GM12878 (cell line): ENCODE measurements around the gene PIMREG. TPM values are rescaled to one million over a fixed set of nuclear protein-coding genes. Genes with fewer than 3 reads are reported as not detected.

Source experiments
- ATAC-seq: fragments of 200-7000 bp; cut with Tn5 transposase; 3 replicates; pipeline ENCODE4 v1.9.1; 2020; ENCODE audit warnings: mild to moderate bottlenecking, moderate library complexity
- Bru-seq: library from RNA; stranded (reverse); fragments of 400-500 nt; gene quantifications from one replicate; lab custom pipeline; 2021; lab: Mats Ljungman, UMichigan
- BruChase-seq, 2 experiments: library from RNA; stranded (reverse); fragments of 400-500 nt; gene quantifications; one replicate each; lab custom pipeline; 2021; lab: Mats Ljungman, UMichigan
- BruUV-seq: library from RNA; stranded (reverse); fragments of 400-500 nt; replicated peaks from 2 replicates; lab custom pipeline; 2021; lab: Mats Ljungman, UMichigan
- CTCF ChIA-PET: fragments of 300-600 bp; sonication (Branson Sonifier 250); formaldehyde crosslinking; extraction: SDS; loops from one replicate; lab custom pipeline; 2021; ENCODE audit warnings: inconsistent platforms; lab: Yijun Ruan, JAX
- POLR2A ChIA-PET: fragments of 350-600 bp; formaldehyde crosslinking; extraction: SDS; loops from one replicate; lab custom pipeline; 2021; ENCODE audit warnings: inconsistent platforms; lab: Charles Lee
- RAD21 ChIA-PET: fragments of 300-600 bp; sonication (Branson Sonifier 250); formaldehyde crosslinking; loops from one replicate; lab custom pipeline; 2023; ENCODE audit warnings: antibody characterized with exemption; ENCODE audit not compliant: unreplicated experiment; lab: Charles Lee
- SMC1A ChIA-PET: fragments of 300-600 bp; sonication (Branson Sonifier 250); formaldehyde crosslinking; loops from one replicate; lab custom pipeline; 2023; ENCODE audit not compliant: unreplicated experiment, uncharacterized antibody; lab: Charles Lee
- DNase-seq: peaks from one replicate; pipeline ENCODE4 v3.0.0-alpha.2; 2011; ENCODE audit warnings: low read depth, low spot score
- FAIRE-seq: peaks from 3 replicates; lab custom pipeline; 2011; peaks lifted over from hg19 to GRCh38; lab: Jason Lieb, UNC
- H2AFZ ChIP-seq: 2 replicates; pipeline ENCODE4 v1.6.0; 2011; ENCODE audit warnings: low read depth, low read length, control low read depth; ENCODE audit not compliant: control insufficient read depth
- H3K27ac ChIP-seq: 2 replicates; pipeline ENCODE4 v1.5.1; 2011; ENCODE audit warnings: control low read depth; ENCODE audit not compliant: control insufficient read depth, insufficient read depth
- H3K27me3 ChIP-seq, 2 experiments: replicated peaks in 1 of 2; 2 replicates each; pipeline versions ENCODE4 v1.6.0 to v1.6.1; 2011; ENCODE audit warnings: low read length in 1 of 2; ENCODE audit not compliant: control insufficient read depth in 2 of 2, insufficient read depth in 2 of 2
- H3K36me3 ChIP-seq, 2 experiments: 2 replicates each; pipeline ENCODE4 v1.5.1; 2011; ENCODE audit warnings: low read length in 1 of 2; ENCODE audit not compliant: control insufficient read depth in 2 of 2, insufficient read depth in 2 of 2
- H3K4me1 ChIP-seq: 2 replicates; pipeline ENCODE4 v1.6.1; 2011; ENCODE audit warnings: mild to moderate bottlenecking, low read length, moderate library complexity, mixed read lengths; ENCODE audit not compliant: control insufficient read depth, insufficient read depth
- H3K4me2 ChIP-seq: 2 replicates; pipeline ENCODE4 v1.6.0; 2011; ENCODE audit warnings: control low read depth; ENCODE audit not compliant: control insufficient read depth, insufficient read depth
- H3K4me3 ChIP-seq: fragments of 200-600 bp; sonication (generic); 2 replicates; pipeline ENCODE4 v1.5.1; 2016
- H3K79me2 ChIP-seq: 2 replicates; pipeline ENCODE4 v1.6.0; 2011; ENCODE audit warnings: low read length; ENCODE audit not compliant: control insufficient read depth, insufficient read depth
- H3K9ac ChIP-seq: 2 replicates; pipeline ENCODE4 v1.8.0; 2011; ENCODE audit warnings: low read length, control low read depth, mixed read lengths; ENCODE audit not compliant: control insufficient read depth, insufficient read depth
- H3K9me3 ChIP-seq: replicated peaks from 3 replicates; pipeline ENCODE4 v1.5.1; 2011; ENCODE audit warnings: mild to moderate bottlenecking, low read length; ENCODE audit not compliant: control insufficient read depth, insufficient read depth
- H4K20me1 ChIP-seq: 2 replicates; pipeline ENCODE4 v1.6.0; 2011; ENCODE audit not compliant: control insufficient read depth, insufficient read depth
- ATF2 ChIP-seq: IDR thresholded peaks from 2 replicates; pipeline ENCODE4 v1.6.1; 2012; ENCODE audit warnings: low read length, inconsistent platforms
- IKZF2 ChIP-seq, 2 experiments: fragments of 450-650 bp; IDR thresholded peaks; 2 replicates each; pipeline ENCODE4 v1.6.1; 2017; ENCODE audit warnings: mild to moderate bottlenecking in 2 of 2, moderate library complexity in 2 of 2
- KAT2A ChIP-seq: conservative IDR thresholded peaks from 2 replicates; pipeline ENCODE4 v1.6.1; 2011; ENCODE audit warnings: low read depth, low read length; ENCODE audit not compliant: control insufficient read depth
- NR2F1 ChIP-seq: fragments of 450-650 bp; conservative IDR thresholded peaks from 2 replicates; pipeline ENCODE4 v1.6.1; 2017; ENCODE audit warnings: mild to moderate bottlenecking
- RAD51 ChIP-seq: fragments of 450-650 bp; IDR thresholded peaks from 2 replicates; pipeline ENCODE4 v1.6.1; 2016; ENCODE audit warnings: moderate library complexity, mild to moderate bottlenecking, inconsistent platforms
- SRF ChIP-seq, 2 experiments: IDR thresholded peaks; 2 replicates each; pipeline ENCODE4 v1.6.1; 2011; ENCODE audit warnings: low read depth in 2 of 2, low read length in 2 of 2, mild to moderate bottlenecking in 1 of 2, moderate library complexity in 1 of 2
- TCF3 ChIP-seq: IDR thresholded peaks from 2 replicates; pipeline ENCODE4 v1.6.1; 2012; ENCODE audit warnings: low read depth, mild to moderate bottlenecking, low read length, borderline replicate concordance; ENCODE audit not compliant: insufficient read depth
- ZNF274 ChIP-seq: IDR thresholded peaks from one replicate; pipeline ENCODE4 v1.8.0; 2011; ENCODE audit not compliant: insufficient read length, insufficient read depth
- WGBS: methylation state at CpG from one replicate; pipeline ENCODE4 v1.1.6; 2016; ENCODE audit warnings: low lambda C conversion rate; ENCODE audit not compliant: insufficient replicate concordance, insufficient coverage; ENCODE audit errors: missing lambda C conversion rate; 5-methylcytosine and 5-hydroxymethylcytosine counted together
- in situ Hi-C: fragments of 300-500 bp; cut with MboI; formaldehyde crosslinking; loops from 9 replicates; pipeline ENCODE4 v1.14.3; 2018; ENCODE audit warnings: mixed read lengths
- intact Hi-C: fragments of 100-400 bp; cut with micrococcal nuclease; formaldehyde crosslinking; loops from one replicate; pipeline ENCODE4 v1.14.2; 2022; ENCODE audit not compliant: unreplicated experiment
- long read RNA-seq, 2 experiments: library from polyadenylated mRNA; unstranded; transcript quantifications; one replicate each; pipeline ENCODE4 v2.0.0, GENCODE V29; 2019 to 2020
- polyA minus RNA-seq, 3 experiments: library from RNA; depleted of rRNA, polyadenylated mRNA; stranded (reverse); fragments of >200 nt; gene quantifications; 2 replicates each; pipeline ENCODE4 v1.2.3, GENCODE V29; 2011
- polyA plus RNA-seq, 11 experiments: library from polyadenylated mRNA; depleted of rRNA in 4 of 11; unstranded in 6 of 11; stranded (reverse) in 5 of 11; fragments of >200 nt; fragmentation: Nextera tagmentation in 4 of 11; fragmentation: Illumina TruSeq in 1 of 11; extraction: Ambion mirVana in 4 of 11; extraction: Trizol in 1 of 11; gene quantifications; 1 replicate in 1 of 11; 2 replicates in 10 of 11; pipeline versions ENCODE4 v1.2.1 to v1.2.3, GENCODE V29; 2011 to 2016; ENCODE audit warnings: inconsistent platforms in 2 of 11, missing spikeins in 2 of 11, low read depth in 1 of 11
- total RNA-seq, 4 experiments: library from RNA; depleted of rRNA in 3 of 4; stranded (reverse); fragments of >200 nt in 3 of 4; fragmentation: Illumina TruSeq in 1 of 4; extraction: Trizol in 1 of 4; gene quantifications; 2 replicates each; pipeline versions ENCODE4 v1.2.1 to v1.2.3, GENCODE V29; 2013 to 2021
- TF ChIP-seq, protein P1 (sequence below): fragments of 450-650 bp; IDR thresholded peaks from 2 replicates; pipeline ENCODE4 v1.6.1; 2017; ENCODE audit warnings: mild to moderate bottlenecking
- TF ChIP-seq, protein P2 (sequence below): IDR thresholded peaks from 2 replicates; pipeline ENCODE4 v1.6.1; 2011; ENCODE audit warnings: low read depth, mild to moderate bottlenecking, low read length, moderate library complexity, borderline replicate concordance; ENCODE audit errors: extremely low read depth

The PIMREG gene, protein sequence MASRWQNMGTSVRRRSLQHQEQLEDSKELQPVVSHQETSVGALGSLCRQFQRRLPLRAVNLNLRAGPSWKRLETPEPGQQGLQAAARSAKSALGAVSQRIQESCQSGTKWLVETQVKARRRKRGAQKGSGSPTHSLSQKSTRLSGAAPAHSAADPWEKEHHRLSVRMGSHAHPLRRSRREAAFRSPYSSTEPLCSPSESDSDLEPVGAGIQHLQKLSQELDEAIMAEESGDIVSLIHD
- total RNA-seq (2013; cell fraction: nucleolus; rRNA removed) = 5.5 and 5.7 TPM in 2 replicates
- total RNA-seq (2014; rRNA removed) (31.9 and 33.8 TPM in 2 replicates), total RNA-seq (2014; rRNA removed; fragmentation: Illumina TruSeq; extraction: Trizol) (17.6 and 17.9 TPM in 2 replicates), total RNA-seq (2021) (30.0 and 31.2 TPM in 2 replicates), polyA plus RNA-seq (2011; rRNA removed) (2.9 and 3.6 TPM in 2 replicates), polyA plus RNA-seq (2014; fragmentation: Illumina TruSeq; extraction: Trizol) (16.5 and 19.2 TPM in 2 replicates), polyA plus RNA-seq (2014; fragmentation: Nextera tagmentation; extraction: Ambion mirVana) (10 to 100 TPM in 1 of 2 experiments, 1 to 10 TPM in 1; 2.8 to 12.1 TPM), polyA plus RNA-seq (2014; rRNA removed) (35.8 and 41.1 TPM in 2 replicates), polyA plus RNA-seq (2016; fragmentation: Nextera tagmentation; extraction: Ambion mirVana) (10 to 100 TPM; 31.4 to 33.3 TPM), polyA minus RNA-seq (2011; rRNA and poly(A)+ RNA removed) (0.88 and 2.7 TPM in 2 replicates), Bru-seq, nascent RNA (percentile 45 among the genes with signal in this experiment), BruChase-seq, experiment 1, labeled RNA remaining after a 6-hour chase (percentile 45 among the genes with signal in this experiment), BruChase-seq, experiment 2, labeled RNA remaining after a 2-hour chase (percentile 46 among the genes with signal in this experiment)
- 4.7 TPM for polyA plus RNA-seq (2011; ENCODE audit: low read depth)
- polyA plus RNA-seq (2011; cell fraction: cytosol; rRNA removed) = 3.9 and 6.6 TPM in 2 replicates
- 6.9 and 8.3 TPM in 2 replicates for polyA plus RNA-seq (2011; cell fraction: nucleus; rRNA removed)
- 8.4 and 10.6 TPM in 2 replicates for polyA plus RNA-seq (2012)
- polyA minus RNA-seq (2011; cell fraction: cytosol; rRNA and poly(A)+ RNA removed) = 1.8 and 1.9 TPM in 2 replicates
- polyA minus RNA-seq (2011; cell fraction: nucleus; rRNA and poly(A)+ RNA removed) = 1.6 and 2.5 TPM in 2 replicates
- long read RNA-seq, experiment 1, transcript PIMREG-205 (6 exons, 1,948 nt) = major isoform, 9 of 14 reads
- long read RNA-seq, experiment 1, partial matches to known transcripts = 1 of 14 reads
- long read RNA-seq, experiment 1, other reads (novel, unspliced or antisense) = 1 of 14 reads
- long read RNA-seq, experiment 2, transcript PIMREG-205 (6 exons, 1,948 nt) = major isoform, 12 of 22 reads
- long read RNA-seq, experiment 2, partial matches to known transcripts = 5 of 22 reads
- long read RNA-seq, experiment 2, other reads (novel, unspliced or antisense) = 1 of 22 reads

- in situ Hi-C loops (no loop called here), intact Hi-C loops (no loop called here)
- Histone ChIP-seq H3K27me3 (no peaks in the 10 kb centered on the region), H3K79me2 (no peaks in the 10 kb centered on the region), H2AFZ (peak within 1 kb of the TSS; percentile 73), H3K9me3 (no peaks in the 10 kb centered on the region), H3K9ac (peak within 1 kb of the TSS; percentile 67), H3K4me1 (peaks cover 4% of the 10 kb centered on the region; the same call in 1 of the 2 replicates), H3K27ac (peak within 1 kb of the TSS; percentile 43), H3K4me2 (peak within 1 kb of the TSS; percentile 89), H3K36me3 (peaks cover 0 to 3% of the 10 kb centered on the region in 2 experiments; a peak in 1 of 4 replicates), H4K20me1 (no peaks in the 10 kb centered on the region), H3K4me3 (peak within 1 kb of the TSS; percentile 75)
- 1% methylated on average over 28 of the region's 62 CpGs for WGBS
- CTCF ChIA-PET = interaction anchor here (1.0 kb wide), 1 partner anchor 8 kb away, joined by 3 read pairs; no protein-coding TSS in a partner anchor
- RAD21 ChIA-PET = interaction anchor here (0.7 to 0.9 kb wide), 2 partner anchors 637 to 1713 kb away, joined by 3 read pairs; no protein-coding TSS in a partner anchor
- peak; percentile 98 for ATAC-seq
- SMC1A ChIA-PET = no interaction called here
- DNase-seq = peak; percentile 59
- no TSS peak for BruUV-seq
- FAIRE-seq = peak; percentile 88
- POLR2A ChIA-PET = interaction anchor here (0.6 kb wide), 3 partner anchors 1003 to 1504 kb away, joined by 4 to 9 read pairs (median 4); no protein-coding TSS in a partner anchor
- TF ChIP-seq ATF2 = no peak
- TF ChIP-seq NR2F1 = no peak
- TF ChIP-seq SRF (IDR thresholded peaks at IDR 0.05; ENCODE audit: low read depth in 2 of 2, low read length in 2 of 2) = no peak
- TF ChIP-seq, protein P1, sequence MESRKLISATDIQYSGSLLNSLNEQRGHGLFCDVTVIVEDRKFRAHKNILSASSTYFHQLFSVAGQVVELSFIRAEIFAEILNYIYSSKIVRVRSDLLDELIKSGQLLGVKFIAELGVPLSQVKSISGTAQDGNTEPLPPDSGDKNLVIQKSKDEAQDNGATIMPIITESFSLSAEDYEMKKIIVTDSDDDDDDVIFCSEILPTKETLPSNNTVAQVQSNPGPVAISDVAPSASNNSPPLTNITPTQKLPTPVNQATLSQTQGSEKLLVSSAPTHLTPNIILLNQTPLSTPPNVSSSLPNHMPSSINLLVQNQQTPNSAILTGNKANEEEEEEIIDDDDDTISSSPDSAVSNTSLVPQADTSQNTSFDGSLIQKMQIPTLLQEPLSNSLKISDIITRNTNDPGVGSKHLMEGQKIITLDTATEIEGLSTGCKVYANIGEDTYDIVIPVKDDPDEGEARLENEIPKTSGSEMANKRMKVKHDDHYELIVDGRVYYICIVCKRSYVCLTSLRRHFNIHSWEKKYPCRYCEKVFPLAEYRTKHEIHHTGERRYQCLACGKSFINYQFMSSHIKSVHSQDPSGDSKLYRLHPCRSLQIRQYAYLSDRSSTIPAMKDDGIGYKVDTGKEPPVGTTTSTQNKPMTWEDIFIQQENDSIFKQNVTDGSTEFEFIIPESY = no peak
- TF ChIP-seq TCF3 = peak; percentile 78; the same call in 1 of the 2 replicates
- no peak for TF ChIP-seq ZNF274
- TF ChIP-seq, protein P2, sequence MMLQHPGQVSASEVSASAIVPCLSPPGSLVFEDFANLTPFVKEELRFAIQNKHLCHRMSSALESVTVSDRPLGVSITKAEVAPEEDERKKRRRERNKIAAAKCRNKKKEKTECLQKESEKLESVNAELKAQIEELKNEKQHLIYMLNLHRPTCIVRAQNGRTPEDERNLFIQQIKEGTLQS = no peak
- TF ChIP-seq RAD51 = no peak
- peak; percentile 18 to 42; a peak in 2 of 4 replicates for TF ChIP-seq IKZF2 (IDR thresholded peaks at IDR 0.05)
- TF ChIP-seq KAT2A = no peak
These were observed at the start of gene PIMREG for GRCh38 chr17:6443692-6444570. PIMREG (plus strand) TSS chr17:6444455; CDS start chr17:6445111, 656 bp downstream.
